Neural cell (in vitro differentiated cells): ENCODE measurements around the gene ARHGEF16. TPM values are rescaled to one million over a fixed set of nuclear protein-coding genes. Genes with fewer than 3 reads are reported as not detected.

ENCODE experiments used
- H2AFZ ChIP-seq: fragments of 200-600, 300-800 bp; sonication (generic), shearing (Covaris generic); 2 replicates; pipeline ENCODE4 v1.6.0; 2014; ENCODE audit warnings: low read depth, mild to moderate bottlenecking, antibody characterized with exemption, low read length, moderate library complexity
- H3F3A ChIP-seq: fragments of 200-600 bp; shearing (Covaris generic); 2 replicates; pipeline ENCODE4 v1.6.1; 2016; ENCODE audit warnings: mild to moderate bottlenecking, moderate library complexity, mixed read lengths, antibody characterized with exemption, low read length; ENCODE audit not compliant: insufficient read depth, poor library complexity, severe bottlenecking
- H3K27ac ChIP-seq: fragments of 200-600, 300-800 bp; sonication (generic), shearing (Covaris generic); 2 replicates; pipeline ENCODE4 v1.5.1; 2014; ENCODE audit warnings: mild to moderate bottlenecking, low read length, moderate library complexity
- H3K27me3 ChIP-seq: fragments of 300-800, 200-600 bp; sonication (generic), shearing (Covaris generic); 2 replicates; pipeline ENCODE4 v1.6.0; 2014; ENCODE audit warnings: mild to moderate bottlenecking, low read depth, low read length, moderate library complexity; ENCODE audit not compliant: insufficient read depth
- H3K36me3 ChIP-seq: fragments of 300-800, 200-600 bp; sonication (generic), shearing (Covaris generic); 2 replicates; pipeline ENCODE4 v1.5.1; 2014; ENCODE audit warnings: mild to moderate bottlenecking, antibody characterized with exemption, low read length, moderate library complexity; ENCODE audit not compliant: insufficient read depth
- H3K4me2 ChIP-seq: fragments of 300-800, 200-600 bp; sonication (generic), shearing (Covaris generic); 2 replicates; pipeline ENCODE4 v1.6.0; 2014; ENCODE audit warnings: mild to moderate bottlenecking, low read length
- H3K4me3 ChIP-seq: fragments of 300-800, 200-600 bp; sonication (generic), shearing (Covaris generic); 2 replicates; pipeline ENCODE4 v1.5.1; 2014; ENCODE audit warnings: mild to moderate bottlenecking, low read length, moderate library complexity
- H3K79me2 ChIP-seq: fragments of 200-600 bp; shearing (Covaris generic); replicated peaks from 2 replicates; pipeline ENCODE4 v1.6.0; 2014; ENCODE audit warnings: mild to moderate bottlenecking, low read length, moderate library complexity; ENCODE audit not compliant: insufficient read depth
- H3K9ac ChIP-seq: fragments of 300-800, 200-600 bp; sonication (generic), shearing (Covaris generic); 2 replicates; pipeline ENCODE4 v1.6.1; 2016; ENCODE audit warnings: mild to moderate bottlenecking, low read length, mixed read lengths
- H3K9me2 ChIP-seq: fragments of 200-600 bp; shearing (Covaris generic); 2 replicates; pipeline ENCODE4 v1.6.1; 2016; ENCODE audit warnings: mild to moderate bottlenecking, low read length, mixed read lengths; ENCODE audit not compliant: insufficient read depth
- H3K9me3 ChIP-seq: fragments of 200-600, 300-800 bp; sonication (generic), shearing (Covaris generic); 2 replicates; pipeline ENCODE4 v1.6.1; 2016; ENCODE audit warnings: mild to moderate bottlenecking, mixed run types, low read length, moderate library complexity, mixed read lengths
- H4K20me1 ChIP-seq: fragments of 200-600 bp; shearing (Covaris generic); 2 replicates; pipeline ENCODE4 v1.6.1; 2016; ENCODE audit warnings: mild to moderate bottlenecking, mixed run types; ENCODE audit not compliant: insufficient read depth
- EP300 ChIP-seq: fragments of 450-650 bp; conservative IDR thresholded peaks from 2 replicates; pipeline ENCODE4 v1.6.1; 2014; ENCODE audit warnings: antibody characterized with exemption, mild to moderate bottlenecking, moderate library complexity; ENCODE audit not compliant: poor library complexity, severe bottlenecking
- EZH2 ChIP-seq: fragments of 200-600, 300-800 bp; shearing (Covaris generic), sonication (generic); IDR thresholded peaks from 2 replicates; pipeline ENCODE4 v1.6.1; 2014; ENCODE audit warnings: antibody characterized with exemption, low read length, borderline replicate concordance, mild to moderate bottlenecking; ENCODE audit not compliant: insufficient read depth, poor library complexity, severe bottlenecking
- MXI1 ChIP-seq: fragments of 450-650 bp; conservative IDR thresholded peaks from 2 replicates; pipeline ENCODE4 v1.6.1; 2014; ENCODE audit warnings: antibody characterized with exemption, mild to moderate bottlenecking; ENCODE audit not compliant: poor library complexity, severe bottlenecking
- POLR2AphosphoS5 ChIP-seq: IDR thresholded peaks from 2 replicates; pipeline ENCODE4 v1.6.1; 2012
- RAD21 ChIP-seq: fragments of 450-650 bp; conservative IDR thresholded peaks from 2 replicates; pipeline ENCODE4 v1.6.1; 2014; ENCODE audit warnings: antibody characterized with exemption, mild to moderate bottlenecking, moderate library complexity
- SMC3 ChIP-seq: fragments of 450-650 bp; conservative IDR thresholded peaks from 2 replicates; pipeline ENCODE4 v1.6.1; 2014; ENCODE audit warnings: antibody characterized with exemption, mild to moderate bottlenecking, moderate library complexity; ENCODE audit not compliant: poor library complexity
- TAF1 ChIP-seq: IDR thresholded peaks from 2 replicates; pipeline ENCODE4 v1.6.1; 2012; ENCODE audit warnings: low read depth
- polyA plus RNA-seq: library from polyadenylated mRNA; depleted of rRNA; stranded (reverse); fragments of >200 nt; gene quantifications from 2 replicates; pipeline ENCODE4 v1.2.3, GENCODE V29; 2014
- TF ChIP-seq, protein P1 (sequence below): fragments of 450-650 bp; IDR thresholded peaks from 2 replicates; pipeline ENCODE4 v1.5.1; 2014; ENCODE audit warnings: antibody characterized with exemption, mild to moderate bottlenecking, moderate library complexity; ENCODE audit not compliant: poor library complexity, severe bottlenecking
- TF ChIP-seq, protein P2 (sequence below): IDR thresholded peaks from 2 replicates; pipeline ENCODE4 v1.6.1; 2012; ENCODE audit warnings: borderline replicate concordance

The ARHGEF16 gene
- polyA plus RNA-seq, 1 donor from 2014 or later = 0.64 TPM

DNA sequence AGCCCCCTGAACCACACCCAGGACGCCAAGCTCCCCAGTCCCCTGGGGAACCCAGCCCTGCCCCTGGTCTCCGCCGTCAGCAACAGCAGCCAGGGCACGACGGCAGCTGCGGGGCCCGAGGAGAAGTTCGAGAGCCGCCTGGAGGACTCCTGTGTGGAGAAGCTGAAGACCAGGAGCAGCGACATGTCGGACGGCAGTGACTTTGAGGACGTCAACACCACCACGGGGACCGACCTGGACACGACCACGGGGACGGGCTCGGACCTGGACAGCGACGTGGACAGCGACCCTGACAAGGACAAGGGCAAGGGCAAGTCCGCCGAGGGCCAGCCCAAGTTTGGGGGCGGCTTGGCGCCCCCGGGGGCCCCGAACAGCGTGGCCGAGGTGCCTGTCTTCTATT, 42.7 kb upstream of the ARHGEF16 start:
- Histone ChIP-seq H3K4me3 (no peak overlapping the region), H3K79me2 (no peaks in the 10 kb centered on the region), H3K9ac (no peak overlapping the region), H3K9me2 (no peaks in the 10 kb centered on the region), H3K36me3 (no peaks in the 10 kb centered on the region), H4K20me1 (no peaks in the 10 kb centered on the region), H3K27me3 (no peaks in the 10 kb centered on the region), H3K4me2 (no peak overlapping the region), H3K9me3 (peaks cover 2% of the 10 kb centered on the region), H3F3A (no peaks in the 10 kb centered on the region), H2AFZ (no peak overlapping the region), H3K27ac (no peak overlapping the region)
- no peak for TF ChIP-seq EZH2
- TF ChIP-seq RAD21 = no peak
- no peak for TF ChIP-seq POLR2AphosphoS5
- TF ChIP-seq MXI1 = no peak
- TF ChIP-seq, protein P1, sequence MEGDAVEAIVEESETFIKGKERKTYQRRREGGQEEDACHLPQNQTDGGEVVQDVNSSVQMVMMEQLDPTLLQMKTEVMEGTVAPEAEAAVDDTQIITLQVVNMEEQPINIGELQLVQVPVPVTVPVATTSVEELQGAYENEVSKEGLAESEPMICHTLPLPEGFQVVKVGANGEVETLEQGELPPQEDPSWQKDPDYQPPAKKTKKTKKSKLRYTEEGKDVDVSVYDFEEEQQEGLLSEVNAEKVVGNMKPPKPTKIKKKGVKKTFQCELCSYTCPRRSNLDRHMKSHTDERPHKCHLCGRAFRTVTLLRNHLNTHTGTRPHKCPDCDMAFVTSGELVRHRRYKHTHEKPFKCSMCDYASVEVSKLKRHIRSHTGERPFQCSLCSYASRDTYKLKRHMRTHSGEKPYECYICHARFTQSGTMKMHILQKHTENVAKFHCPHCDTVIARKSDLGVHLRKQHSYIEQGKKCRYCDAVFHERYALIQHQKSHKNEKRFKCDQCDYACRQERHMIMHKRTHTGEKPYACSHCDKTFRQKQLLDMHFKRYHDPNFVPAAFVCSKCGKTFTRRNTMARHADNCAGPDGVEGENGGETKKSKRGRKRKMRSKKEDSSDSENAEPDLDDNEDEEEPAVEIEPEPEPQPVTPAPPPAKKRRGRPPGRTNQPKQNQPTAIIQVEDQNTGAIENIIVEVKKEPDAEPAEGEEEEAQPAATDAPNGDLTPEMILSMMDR = no peak
- TF ChIP-seq SMC3 = no peak
- no peak for TF ChIP-seq EP300
- no peak for TF ChIP-seq TAF1
- TF ChIP-seq, protein P2, sequence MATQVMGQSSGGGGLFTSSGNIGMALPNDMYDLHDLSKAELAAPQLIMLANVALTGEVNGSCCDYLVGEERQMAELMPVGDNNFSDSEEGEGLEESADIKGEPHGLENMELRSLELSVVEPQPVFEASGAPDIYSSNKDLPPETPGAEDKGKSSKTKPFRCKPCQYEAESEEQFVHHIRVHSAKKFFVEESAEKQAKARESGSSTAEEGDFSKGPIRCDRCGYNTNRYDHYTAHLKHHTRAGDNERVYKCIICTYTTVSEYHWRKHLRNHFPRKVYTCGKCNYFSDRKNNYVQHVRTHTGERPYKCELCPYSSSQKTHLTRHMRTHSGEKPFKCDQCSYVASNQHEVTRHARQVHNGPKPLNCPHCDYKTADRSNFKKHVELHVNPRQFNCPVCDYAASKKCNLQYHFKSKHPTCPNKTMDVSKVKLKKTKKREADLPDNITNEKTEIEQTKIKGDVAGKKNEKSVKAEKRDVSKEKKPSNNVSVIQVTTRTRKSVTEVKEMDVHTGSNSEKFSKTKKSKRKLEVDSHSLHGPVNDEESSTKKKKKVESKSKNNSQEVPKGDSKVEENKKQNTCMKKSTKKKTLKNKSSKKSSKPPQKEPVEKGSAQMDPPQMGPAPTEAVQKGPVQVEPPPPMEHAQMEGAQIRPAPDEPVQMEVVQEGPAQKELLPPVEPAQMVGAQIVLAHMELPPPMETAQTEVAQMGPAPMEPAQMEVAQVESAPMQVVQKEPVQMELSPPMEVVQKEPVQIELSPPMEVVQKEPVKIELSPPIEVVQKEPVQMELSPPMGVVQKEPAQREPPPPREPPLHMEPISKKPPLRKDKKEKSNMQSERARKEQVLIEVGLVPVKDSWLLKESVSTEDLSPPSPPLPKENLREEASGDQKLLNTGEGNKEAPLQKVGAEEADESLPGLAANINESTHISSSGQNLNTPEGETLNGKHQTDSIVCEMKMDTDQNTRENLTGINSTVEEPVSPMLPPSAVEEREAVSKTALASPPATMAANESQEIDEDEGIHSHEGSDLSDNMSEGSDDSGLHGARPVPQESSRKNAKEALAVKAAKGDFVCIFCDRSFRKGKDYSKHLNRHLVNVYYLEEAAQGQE = no peak

DNA sequence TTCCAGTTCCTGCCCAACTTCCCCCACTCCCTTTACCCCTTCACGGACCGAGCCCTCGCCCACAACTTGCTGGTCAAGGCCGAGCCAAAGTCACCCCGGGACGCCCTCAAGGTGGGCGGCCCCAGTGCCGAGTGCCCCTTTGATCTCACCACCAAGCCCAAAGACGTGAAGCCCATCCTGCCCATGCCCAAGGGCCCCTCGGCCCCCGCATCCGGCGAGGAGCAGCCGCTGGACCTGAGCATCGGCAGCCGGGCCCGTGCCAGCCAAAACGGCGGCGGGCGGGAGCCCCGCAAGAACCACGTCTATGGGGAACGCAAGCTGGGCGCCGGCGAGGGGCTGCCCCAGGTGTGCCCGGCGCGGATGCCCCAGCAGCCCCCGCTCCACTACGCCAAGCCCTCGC, 42.1 kb upstream of the ARHGEF16 start:
- peaks cover 5% of the 10 kb centered on the region for H3K9me3 ChIP-seq
- TF ChIP-seq POLR2AphosphoS5 (no peak), RAD21 (no peak), EP300 (no peak)
- H3K9ac ChIP-seq = no peak overlapping the region
- no peak overlapping the region for H3K27ac ChIP-seq
- no peak overlapping the region for H2AFZ ChIP-seq
- no peaks in the 10 kb centered on the region for H3K27me3 ChIP-seq
- H3K9me2 ChIP-seq = no peaks in the 10 kb centered on the region
- no peaks in the 10 kb centered on the region for H3F3A ChIP-seq
- H3K4me2 ChIP-seq = no peak overlapping the region
- no peak overlapping the region for H3K4me3 ChIP-seq
- H3K36me3 ChIP-seq = no peaks in the 10 kb centered on the region
- no peaks in the 10 kb centered on the region for H3K79me2 ChIP-seq
- H4K20me1 ChIP-seq = no peaks in the 10 kb centered on the region
